ENCODE results near the gene WDFY3. TPM values are rescaled to one million over a fixed set of nuclear protein-coding genes. Genes with fewer than 3 reads are reported as not detected.

WDFY3 gene
- total and polyA plus RNA-seq, 2 of the 4 experiments (the other 2 are of a cell fraction) = 12.5 to 58.1 TPM

- H3K14ac ChIP-seq (replicated peaks; ENCODE audit: low read depth, low read length) = no peak overlapping the region
- H3K23ac ChIP-seq (ENCODE audit: low read depth, low read length) = no peak overlapping the region
- H2BK15ac ChIP-seq (ENCODE audit: low read depth, low read length) = no peak overlapping the region; the same call in 2 of the 3 replicates
- H3K4me2 ChIP-seq (ENCODE audit: low read depth, low read length) = no peak overlapping the region
- no peaks in the 10 kb centered on the region for H3K36me3 ChIP-seq (ENCODE audit: control insufficient read depth, insufficient read depth, low read length)
- H4K91ac ChIP-seq (ENCODE audit: insufficient read depth, low read depth, low read length) = no peak overlapping the region
- intact Hi-C loops (cut with micrococcal nuclease) (no loop called here), dilution Hi-C loops (cut with HindIII; ENCODE audit: low sequenced_read_pairs, unreplicated experiment) (no loop called here), in situ Hi-C loops (cut with MboI; ENCODE audit: low sequenced_read_pairs) (no loop called here)
- ATAC-seq (ENCODE audit: low read depth) (no peak), DNase-seq (no peak)
- BruUV-seq (replicated peaks) = no TSS peak
- no peak overlapping the region; the same call in none of the 2 replicates for H3K56ac ChIP-seq (ENCODE audit: extremely low read depth, insufficient read depth, low read length)
- no peak overlapping the region for H2BK5ac ChIP-seq (ENCODE audit: low read depth, low read length, poor library complexity, severe bottlenecking)
- H3K9me3 ChIP-seq (ENCODE audit: control insufficient read depth, insufficient read depth, low read length) = no peaks in the 10 kb centered on the region; the same call in 1 of the 2 replicates
- H3K27me3 ChIP-seq (ENCODE audit: control insufficient read depth, insufficient read depth, low read length) = no peaks in the 10 kb centered on the region
- TF ChIP-seq CEBPB (IDR thresholded peaks at IDR 0.05; ENCODE audit: low read depth, low read length) (no peak), FOS (IDR thresholded peaks at IDR 0.05; ENCODE audit: low read depth, low read length) (no peak), SMC3 (IDR thresholded peaks at IDR 0.05; ENCODE audit: low read depth, low read length) (no peak), RFX5 (IDR thresholded peaks at IDR 0.05; ENCODE audit: low read depth, low read length) (no peak), MAFK (IDR thresholded peaks at IDR 0.05; ENCODE audit: low read depth, low read length) (no peak), MAZ (IDR thresholded peaks at IDR 0.05; ENCODE audit: borderline replicate concordance, low read depth, low read length) (no peak), NFE2L2 (IDR thresholded peaks at IDR 0.05; ENCODE audit: low read depth, low read length) (no peak), RAD21 (IDR thresholded peaks at IDR 0.05; ENCODE audit: low read length) (no peak), MXI1 (IDR thresholded peaks at IDR 0.05; ENCODE audit: borderline replicate concordance, low read depth, low read length) (no peak), BHLHE40 (IDR thresholded peaks at IDR 0.05; ENCODE audit: low read depth, low read length) (no peak), CTCF (conservative IDR thresholded peaks at IDR 0.05; ENCODE audit: low read depth, low read length) (no peak), CHD1 (IDR thresholded peaks at IDR 0.05; ENCODE audit: low read depth, low read length) (no peak), POLR2A (IDR thresholded peaks at IDR 0.05; ENCODE audit: low read depth, low read length) (no peak), RCOR1 (IDR thresholded peaks at IDR 0.05; ENCODE audit: insufficient replicate concordance, low read length) (no peak)
- TF ChIP-seq, protein P1, sequence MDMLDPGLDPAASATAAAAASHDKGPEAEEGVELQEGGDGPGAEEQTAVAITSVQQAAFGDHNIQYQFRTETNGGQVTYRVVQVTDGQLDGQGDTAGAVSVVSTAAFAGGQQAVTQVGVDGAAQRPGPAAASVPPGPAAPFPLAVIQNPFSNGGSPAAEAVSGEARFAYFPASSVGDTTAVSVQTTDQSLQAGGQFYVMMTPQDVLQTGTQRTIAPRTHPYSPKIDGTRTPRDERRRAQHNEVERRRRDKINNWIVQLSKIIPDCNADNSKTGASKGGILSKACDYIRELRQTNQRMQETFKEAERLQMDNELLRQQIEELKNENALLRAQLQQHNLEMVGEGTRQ (IDR thresholded peaks at IDR 0.05; ENCODE audit: low read depth, low read length) = no peak
- TF ChIP-seq, protein P2, sequence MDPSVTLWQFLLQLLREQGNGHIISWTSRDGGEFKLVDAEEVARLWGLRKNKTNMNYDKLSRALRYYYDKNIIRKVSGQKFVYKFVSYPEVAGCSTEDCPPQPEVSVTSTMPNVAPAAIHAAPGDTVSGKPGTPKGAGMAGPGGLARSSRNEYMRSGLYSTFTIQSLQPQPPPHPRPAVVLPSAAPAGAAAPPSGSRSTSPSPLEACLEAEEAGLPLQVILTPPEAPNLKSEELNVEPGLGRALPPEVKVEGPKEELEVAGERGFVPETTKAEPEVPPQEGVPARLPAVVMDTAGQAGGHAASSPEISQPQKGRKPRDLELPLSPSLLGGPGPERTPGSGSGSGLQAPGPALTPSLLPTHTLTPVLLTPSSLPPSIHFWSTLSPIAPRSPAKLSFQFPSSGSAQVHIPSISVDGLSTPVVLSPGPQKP (IDR thresholded peaks at IDR 0.05; ENCODE audit: borderline replicate concordance, low read depth, low read length) = no peak
- H3K79me1 ChIP-seq (ENCODE audit: low read depth in 1 of 2, low read length in 2 of 2) = peaks cover 19 to 38% of the 10 kb centered on the region in 2 experiments
- no peak overlapping the region for H2BK20ac ChIP-seq (ENCODE audit: low read depth, low read length)
- no peak overlapping the region for H3K4me3 ChIP-seq (ENCODE audit: insufficient read depth, low read depth, low read length)
- POLR2A ChIA-PET (ENCODE audit: unreplicated experiment) = no interaction called here
- no peak overlapping the region for H4K5ac ChIP-seq (ENCODE audit: low read depth, low read length)
- no peaks in the 10 kb centered on the region; the same call in 1 of the 2 replicates for H4K20me1 ChIP-seq (ENCODE audit: insufficient read depth, low read length)
- H2AK5ac ChIP-seq (ENCODE audit: low read depth, low read length) = no peak overlapping the region
- H4K8ac ChIP-seq (ENCODE audit: low read depth in 2 of 2, low read length in 2 of 2) = no peak overlapping the region
- H3K9ac ChIP-seq (ENCODE audit: low read depth, low read length) = no peak overlapping the region
- no peak overlapping the region for H2AK9ac ChIP-seq (replicated peaks; ENCODE audit: low read depth, low read length, poor library complexity)
- WGBS, 2 experiments (ENCODE audit: extremely low coverage in 2 of 2, insufficient read length in 1 of 2) = 100% methylated on average over 1 of the region's 3 CpGs; no CpG with 5 or more reads in 1 of the 2 experiments
- H3K4ac ChIP-seq (ENCODE audit: low read depth, low read length) = no peak overlapping the region
- no peak overlapping the region for H2BK120ac ChIP-seq (ENCODE audit: low read depth, low read length)
- H2AFZ ChIP-seq (replicated peaks; ENCODE audit: low read length, poor library complexity) = no peak overlapping the region
- CTCF ChIA-PET = interaction anchor here (1.0 kb wide), 1 partner anchor 64 kb away, joined by 7 read pairs; no protein-coding TSS in a partner anchor
- H3K4me1 ChIP-seq (ENCODE audit: control insufficient read depth, insufficient read depth, low read length) = peaks cover 3% of the 10 kb centered on the region
- no peak overlapping the region for H3K27ac ChIP-seq (ENCODE audit: insufficient read depth, low read length)
- peaks cover 3% of the 10 kb centered on the region; the same call in 1 of the 2 replicates for H3K9me1 ChIP-seq (ENCODE audit: insufficient read depth, low read length)
- no peak overlapping the region for H3K18ac ChIP-seq (ENCODE audit: low read depth, low read length)
These were observed 29.0 kb downstream of the WDFY3 start for GRCh38 chr4:84937381-84937977.
